Head of caudate nucleus (tissue), 42 donors: ENCODE measurements around the gene NT5C1A.

Source experiments
- DNase-seq, 42 donors: peaks; one replicate each; pipeline versions ENCODE4 v3.0.0 to v3.0.0-alpha.2; 2020 to 2021; ENCODE audit warnings: mixed read lengths in 7 of 42
- intact Hi-C: fragments of 100-400 bp; cut with DNase I; formaldehyde crosslinking; loops from one replicate; pipeline ENCODE4 v1.15.0; 2022

Gene NT5C1A

DNA sequence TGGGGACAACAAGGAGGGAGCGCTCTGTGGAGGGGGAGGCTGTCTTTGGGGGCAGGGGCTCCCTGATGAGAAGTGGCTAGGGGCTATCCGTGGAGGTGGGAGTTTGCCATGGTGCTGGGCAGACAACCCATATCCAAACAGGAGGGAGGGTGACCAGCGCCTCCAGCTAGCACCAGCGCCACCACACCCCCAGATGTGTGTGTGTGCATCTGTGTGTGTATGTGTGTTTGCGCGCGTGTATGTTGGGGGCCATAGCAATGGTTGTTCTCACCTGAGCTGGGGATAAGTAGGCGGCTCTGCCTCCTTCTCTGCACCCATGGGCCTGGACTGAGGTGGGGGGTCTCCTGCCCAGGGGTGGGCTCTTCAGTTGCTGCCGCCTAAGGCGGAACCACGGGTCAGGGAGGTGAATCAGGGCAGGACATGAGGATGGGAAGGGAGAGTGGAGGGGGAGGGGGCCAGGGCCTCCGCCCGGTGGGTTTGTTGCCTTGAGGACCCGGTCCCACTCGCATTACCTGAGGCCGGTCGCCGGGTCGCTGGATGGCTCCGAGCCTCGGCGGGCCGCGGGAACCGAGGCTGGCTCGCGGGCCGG, 19.0 kb upstream of the NT5C1A start:
- intact Hi-C loops, result no loop called here
- DNase-seq, result peak in 1 of 42 donors; percentile 21

DNA sequence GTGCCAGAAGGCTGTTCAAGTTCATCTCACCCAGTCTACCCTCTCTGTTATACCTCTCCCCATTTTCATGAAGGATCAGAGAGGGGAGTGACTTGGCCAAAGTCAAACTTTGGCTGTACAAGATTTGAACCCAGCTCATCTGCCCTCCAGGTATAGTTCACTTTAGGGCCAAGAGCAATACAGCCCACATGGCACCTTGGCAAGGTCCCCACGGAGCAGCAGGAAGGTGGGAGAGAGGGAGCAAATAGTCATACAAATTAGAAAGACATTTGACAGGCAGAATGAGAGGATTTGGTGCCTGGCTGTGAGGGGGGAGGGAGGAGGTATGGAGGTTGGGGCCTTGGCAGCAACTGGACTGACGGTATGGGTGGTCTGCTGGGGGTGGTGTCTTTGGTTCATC, 18.3 kb upstream of the NT5C1A start:
- DNase-seq, result no peak

DNA sequence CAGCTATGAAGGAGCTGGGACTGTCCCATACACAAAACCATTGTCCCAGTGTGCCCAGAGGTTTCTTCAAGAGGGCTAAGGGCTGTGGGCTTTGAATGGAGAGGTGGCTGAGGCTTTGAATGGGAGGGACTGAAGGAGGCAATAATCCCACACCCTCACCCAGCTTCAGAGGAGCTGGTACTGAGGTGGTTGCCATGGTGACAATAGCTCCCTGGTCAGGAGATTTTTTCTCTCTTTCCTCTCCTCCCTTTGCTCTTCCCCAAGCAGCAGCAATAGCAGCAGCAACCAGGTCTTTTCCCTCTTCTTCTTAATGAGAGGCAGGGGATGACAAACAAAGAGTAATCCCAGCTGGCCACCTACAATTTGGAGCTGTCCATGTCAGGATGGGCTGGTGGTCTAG, 17.7 kb upstream of the NT5C1A start:
- peak in 6 of 42 donors; percentile 5 to 76 (median 33) for DNase-seq
- intact Hi-C loops, result no loop called here

More for the DNA sequence above, 18.3 kb upstream of the NT5C1A start:
- intact Hi-C loops, result no loop called here

DNA sequence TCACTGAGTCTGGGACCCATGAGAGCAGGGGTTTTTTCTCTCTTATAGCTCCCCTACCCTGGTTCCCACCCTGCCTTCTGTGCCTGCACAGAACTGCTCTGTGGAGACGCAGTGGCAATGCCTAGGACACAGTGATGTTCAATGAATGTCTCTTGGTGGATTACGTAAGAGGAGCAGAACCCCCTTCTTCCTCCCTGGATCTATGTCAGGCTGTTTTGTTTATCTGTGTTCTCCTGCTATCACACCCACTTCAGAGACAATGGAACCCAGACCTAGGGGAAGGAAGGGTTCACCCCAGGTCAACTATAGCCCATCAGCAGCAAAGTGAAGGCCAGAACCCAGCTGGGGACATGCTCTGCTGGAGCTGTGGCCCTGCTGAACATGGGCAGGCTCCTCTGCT, 17.3 kb upstream of the NT5C1A start:
- intact Hi-C loops, result no loop called here
- DNase-seq, result no peak

DNA sequence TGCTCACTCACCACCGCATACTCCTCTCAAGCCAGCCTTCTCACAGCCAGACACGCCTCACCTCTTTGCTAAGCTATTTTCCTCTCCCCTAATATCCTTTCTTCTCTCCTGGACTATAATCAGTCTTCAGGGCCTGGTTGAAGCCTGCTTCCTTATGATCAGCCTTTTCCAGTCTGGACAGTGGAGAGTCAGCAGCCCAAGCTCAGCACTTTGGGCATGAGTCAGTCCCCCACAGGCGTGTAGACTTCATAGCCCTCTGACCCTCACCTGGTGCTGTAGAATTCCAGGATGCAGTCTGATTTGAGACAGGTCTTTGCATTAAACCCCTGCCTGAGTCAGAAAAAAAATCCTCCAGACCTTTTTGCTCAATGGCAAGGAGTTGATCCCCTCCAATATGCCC, 16.8 kb upstream of the NT5C1A start:
- DNase-seq, result no peak
- intact Hi-C loops, result no loop called here

DNA sequence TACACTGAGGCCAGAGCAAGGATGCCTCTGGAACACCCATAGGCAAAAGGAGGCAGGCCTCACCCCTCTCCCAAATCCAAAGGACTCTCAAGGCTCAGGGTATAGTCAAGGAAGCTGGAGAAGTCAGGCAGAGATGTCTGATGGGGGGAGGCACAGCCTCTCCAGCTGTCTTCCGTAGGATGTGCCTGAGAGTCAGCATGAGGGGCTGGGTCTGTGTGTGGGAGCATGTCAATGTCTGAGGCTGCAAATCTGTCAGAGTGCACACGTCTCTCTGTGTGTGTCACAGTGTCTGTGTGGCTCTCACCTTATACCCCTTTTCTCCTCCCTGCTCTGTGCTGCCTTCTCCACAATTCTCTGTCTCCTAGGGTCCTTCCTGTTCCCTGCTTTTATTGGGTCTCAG, 15.3 kb upstream of the NT5C1A start:
- DNase-seq, result peak in 39 of 42 donors; percentile 27 to 93 (median 69)
- intact Hi-C loops, result no loop called here

DNA sequence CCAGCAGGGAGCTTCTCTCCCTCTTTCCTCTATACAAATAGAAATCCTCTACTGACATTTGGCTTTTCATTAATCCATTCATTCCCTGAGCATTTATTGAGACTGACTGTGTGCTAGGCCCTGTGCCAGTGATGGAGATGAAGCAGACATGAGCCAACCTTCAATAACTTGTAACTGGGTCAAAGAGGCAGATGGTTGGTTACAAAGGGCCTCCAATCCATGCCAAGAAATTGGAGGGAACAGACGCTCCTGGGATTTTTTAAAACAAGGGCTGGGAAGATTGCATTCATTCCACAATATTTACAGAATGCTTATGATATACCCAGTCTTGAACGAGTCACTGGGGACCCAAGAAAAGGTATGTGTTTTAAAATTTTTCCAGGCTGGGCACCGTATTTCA, 13.2 kb upstream of the NT5C1A start:
- DNase-seq, result no peak
- intact Hi-C loops, result no loop called here

DNA sequence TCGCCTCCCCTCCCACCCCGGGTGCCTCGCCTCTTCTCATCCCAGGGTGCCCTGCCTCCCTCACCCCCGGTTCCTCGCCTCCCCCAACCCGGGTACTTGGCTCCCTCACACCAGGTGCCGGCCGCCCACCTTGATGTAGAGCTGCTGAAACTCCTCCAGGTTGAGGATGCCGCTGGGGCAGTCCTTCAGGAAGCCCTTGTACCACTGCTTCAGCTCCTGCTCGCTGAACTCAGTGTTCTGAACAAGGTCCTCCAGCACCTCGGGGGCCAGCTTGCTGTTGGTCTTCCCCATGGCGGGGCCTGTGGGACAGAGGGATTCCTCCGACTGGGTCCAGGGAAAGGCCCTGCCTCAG, 12.4 kb upstream of the NT5C1A start:
- peak in 7 of 42 donors; percentile 28 to 59 (median 40) for DNase-seq
- intact Hi-C loops, result no loop called here

DNA sequence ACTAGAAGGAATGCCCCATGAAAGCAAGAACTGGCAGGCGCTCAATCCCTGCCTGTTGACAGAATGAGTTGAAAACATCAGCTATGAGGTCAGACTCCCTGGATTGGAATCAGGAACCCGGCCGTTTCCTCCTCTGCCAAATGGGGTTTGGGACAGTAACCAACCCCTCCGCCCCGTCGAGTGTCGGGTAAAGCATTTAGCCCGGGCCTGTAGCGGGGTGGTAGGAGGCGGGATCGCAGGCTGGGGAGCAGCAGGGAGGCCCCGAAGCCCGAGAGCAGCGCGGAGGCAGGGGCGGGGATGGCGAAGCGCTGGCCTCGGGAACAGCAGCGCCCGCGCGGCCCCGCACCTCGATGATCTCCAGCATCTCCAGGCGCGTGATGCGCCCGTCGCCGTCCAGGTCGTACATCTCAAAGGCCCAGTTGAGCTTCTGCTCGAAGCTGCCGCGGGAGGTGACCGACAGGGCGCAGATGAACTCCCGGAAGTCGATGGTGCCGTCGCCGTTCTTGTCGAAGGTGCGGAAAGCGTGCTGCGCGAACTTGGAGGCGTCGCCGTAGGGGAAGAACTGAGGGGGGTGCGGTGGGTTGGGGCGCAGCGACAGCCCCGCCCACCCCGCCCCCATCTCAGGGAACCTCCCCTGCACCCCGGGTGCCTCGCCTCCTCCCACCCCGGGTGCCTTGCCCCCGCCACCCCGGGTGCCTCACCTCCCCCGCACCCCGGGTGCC, 11.8 kb upstream of the NT5C1A start:
- peak in 2 of 42 donors; percentile 3 to 23 for DNase-seq
- intact Hi-C loops, result no loop called here

DNA sequence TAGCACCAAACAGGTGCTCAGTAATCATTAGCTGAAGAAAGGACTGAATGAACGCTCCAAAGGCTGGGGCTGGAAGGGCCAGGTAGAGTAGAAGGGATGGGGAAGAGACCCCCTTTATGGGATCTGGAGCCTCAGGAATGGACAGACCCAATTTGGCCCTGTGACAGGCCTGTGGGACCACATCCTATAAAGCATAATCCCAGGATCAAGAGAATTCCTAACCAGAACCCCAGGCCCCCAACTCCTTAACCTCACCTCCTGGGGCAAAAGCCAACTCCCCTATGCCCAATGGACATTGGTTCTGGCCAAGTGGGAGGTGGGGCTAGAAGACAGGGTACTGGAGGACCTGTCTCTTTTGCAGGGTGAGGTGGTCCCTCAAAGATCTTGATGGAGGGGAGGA, 10.1 kb upstream of the NT5C1A start:
- intact Hi-C loops, result no loop called here
- no peak for DNase-seq

DNA sequence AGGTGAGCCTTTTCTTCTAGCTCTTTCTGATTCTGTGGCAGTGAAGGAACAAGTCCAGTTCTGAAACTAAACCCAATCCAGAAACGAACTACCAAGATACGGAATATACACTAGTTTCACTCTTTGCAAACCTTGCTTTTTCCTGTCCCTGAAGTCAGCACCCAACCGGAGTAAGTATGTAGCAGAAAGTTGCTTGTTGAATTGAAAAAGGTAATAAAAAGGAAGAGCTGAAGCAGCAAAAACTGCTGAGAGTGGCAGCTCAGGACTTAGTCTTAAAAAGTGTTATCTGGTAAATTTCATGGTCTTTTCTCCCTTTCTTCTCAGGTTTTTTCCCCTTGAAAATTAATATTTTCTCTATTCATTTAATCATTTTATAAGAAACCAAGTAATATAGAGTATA, 9.4 kb upstream of the NT5C1A start:
- intact Hi-C loops, result no loop called here
- no peak for DNase-seq

DNA sequence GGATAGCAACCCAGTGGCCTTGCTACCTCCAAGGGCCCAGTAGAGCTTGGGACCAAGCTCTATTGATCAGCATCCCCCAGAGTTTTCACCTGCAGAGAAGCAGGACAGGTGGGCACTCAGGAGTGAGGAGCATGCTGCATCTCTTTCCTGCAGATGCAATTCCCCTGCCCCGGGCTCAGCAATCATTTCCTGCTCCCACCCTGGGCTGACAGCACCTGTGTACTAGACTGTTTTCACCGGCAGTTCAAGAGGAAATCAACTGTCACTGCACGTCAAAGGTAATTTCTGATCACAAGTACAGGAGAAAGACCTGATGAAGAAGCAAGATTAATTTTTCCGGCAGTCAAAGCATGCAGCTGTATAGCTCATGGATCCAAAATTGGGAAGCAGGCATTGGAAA, 8.8 kb upstream of the NT5C1A start:
- DNase-seq, result no peak
- intact Hi-C loops, result no loop called here

DNA sequence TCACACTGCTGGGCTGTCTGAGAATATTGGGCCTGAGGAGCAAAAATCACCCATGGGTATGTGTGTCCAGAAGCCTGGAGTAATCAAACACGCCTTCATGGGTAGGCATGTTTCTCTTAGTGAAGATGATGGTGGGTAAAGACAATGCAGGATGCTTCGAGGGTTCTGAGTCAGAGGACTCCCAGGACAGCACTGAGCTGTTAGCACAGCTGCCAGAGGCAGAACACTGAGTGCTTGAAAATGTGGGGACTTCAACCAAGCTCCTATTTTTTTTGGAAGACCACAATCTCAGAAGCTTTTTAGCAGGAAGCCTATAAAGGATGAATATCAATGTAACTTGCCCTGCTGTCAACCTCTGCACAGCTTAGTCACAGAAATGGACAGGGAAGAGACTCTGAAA, 7.9 kb upstream of the NT5C1A start:
- intact Hi-C loops, result no loop called here
- no peak for DNase-seq

DNA sequence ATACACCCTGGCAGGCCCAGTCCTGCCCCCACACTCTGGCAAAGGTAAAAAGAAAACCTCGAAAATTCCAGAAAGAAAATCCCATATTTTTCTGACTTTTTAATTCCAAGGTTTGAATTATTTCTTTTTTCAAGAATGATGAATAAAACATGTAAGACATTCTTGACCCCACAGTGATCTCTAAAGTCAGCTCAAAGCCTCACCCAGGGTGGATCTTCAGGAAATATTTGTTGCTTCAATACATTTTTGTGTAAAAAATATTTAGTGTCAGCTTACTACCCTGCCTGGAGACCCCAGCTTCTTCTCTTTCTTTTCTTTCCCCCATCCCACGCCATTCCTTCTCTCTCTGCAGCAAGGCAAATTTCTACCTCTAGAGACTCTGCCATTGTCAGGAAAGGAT, 7.0 kb upstream of the NT5C1A start:
- DNase-seq, result no peak
- intact Hi-C loops, result no loop called here

DNA sequence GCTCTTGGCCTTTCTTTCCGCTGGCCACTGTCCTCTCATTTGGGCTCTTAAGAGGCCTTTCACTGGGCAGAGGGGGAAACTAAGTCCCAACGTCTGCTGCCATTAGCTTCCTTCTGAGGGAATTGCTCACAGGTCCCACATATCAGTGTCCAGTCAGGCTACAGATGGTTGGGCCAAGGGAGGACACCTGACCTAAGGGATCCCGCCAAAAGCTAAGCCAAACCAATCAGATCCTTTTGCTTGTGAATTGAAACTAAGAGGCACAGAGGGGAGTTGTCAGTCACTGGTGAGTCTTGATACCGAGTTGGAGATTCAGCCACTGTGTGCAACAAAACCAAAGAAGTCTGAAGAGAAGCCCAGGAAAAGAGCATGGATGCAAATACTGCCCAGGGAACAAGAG, 5.7 kb upstream of the NT5C1A start:
- intact Hi-C loops, result no loop called here
- no peak for DNase-seq

DNA sequence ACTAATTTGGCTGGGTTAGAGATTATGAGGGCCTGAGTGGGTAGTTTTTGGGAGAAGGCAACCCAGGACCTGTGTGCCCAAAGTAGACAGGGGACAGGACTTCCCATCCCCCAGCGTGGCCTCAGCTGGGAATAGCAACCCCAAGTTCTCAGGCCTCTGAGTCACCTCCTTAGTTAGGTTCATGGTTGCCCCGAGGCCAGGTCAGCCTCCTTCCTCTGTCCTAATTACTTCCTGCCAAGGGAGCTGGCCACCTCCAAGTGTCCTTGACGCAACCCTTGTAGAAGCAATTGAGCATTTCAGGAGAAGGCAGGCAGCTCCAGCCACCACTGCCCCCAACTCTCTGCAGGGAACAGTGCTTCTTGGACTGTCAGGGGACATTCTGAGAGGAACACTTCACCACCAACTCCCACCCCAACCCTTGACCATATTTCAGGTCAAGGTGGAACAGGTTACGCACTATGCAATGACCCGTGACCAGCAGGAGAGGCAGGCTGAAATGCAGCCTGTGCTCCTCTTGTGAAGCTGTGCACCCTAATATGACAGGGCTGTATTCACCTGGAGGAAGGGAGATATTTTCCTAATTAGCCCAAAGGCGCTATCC, 5.1 kb upstream of the NT5C1A start:
- peak in 1 of 42 donors; percentile 43 for DNase-seq
- intact Hi-C loops, result no loop called here

DNA sequence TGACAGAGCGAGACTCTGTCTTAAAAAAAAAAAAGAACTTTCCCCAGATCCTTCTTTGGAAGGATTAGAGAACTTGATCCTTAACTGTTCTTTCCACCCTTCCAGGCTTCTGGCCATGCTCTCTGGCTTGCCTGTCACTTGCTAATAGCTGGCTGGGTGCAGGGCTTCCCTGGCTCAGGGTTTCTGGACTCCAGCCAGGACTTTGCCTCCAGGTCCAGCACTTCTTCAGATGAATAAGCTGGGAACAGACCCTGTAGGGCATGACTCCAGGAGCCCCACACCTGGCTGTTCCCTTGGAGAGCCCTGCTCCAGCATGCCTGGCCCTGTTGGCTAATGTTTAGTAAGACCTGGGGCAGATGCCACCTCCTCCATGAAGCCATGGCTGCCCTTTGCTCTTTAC, 3.3 kb upstream of the NT5C1A start:
- peak in 7 of 42 donors; percentile 13 to 58 (median 34) for DNase-seq
- intact Hi-C loops, result no loop called here

DNA sequence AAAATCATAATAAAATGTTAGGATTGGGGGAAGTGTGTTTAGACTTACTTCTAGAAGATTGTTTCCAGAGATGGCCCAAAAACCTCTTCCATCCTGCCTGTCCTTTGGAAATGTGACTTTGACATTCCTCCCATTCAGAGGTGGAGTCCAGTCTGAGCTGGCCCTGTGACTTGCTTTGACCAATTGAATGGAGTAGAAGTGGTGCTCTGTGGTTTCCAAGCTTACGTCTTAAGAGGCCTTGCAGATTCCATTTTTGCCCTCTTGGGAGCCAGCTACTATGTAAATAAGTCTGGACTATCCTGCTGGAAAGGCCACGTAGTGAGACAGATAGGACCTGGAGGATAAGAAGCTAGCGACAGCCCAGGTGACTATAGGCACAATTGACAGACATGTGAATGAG, 1.3 kb upstream of the NT5C1A start:
- intact Hi-C loops, result no loop called here
- DNase-seq, result no peak

DNA sequence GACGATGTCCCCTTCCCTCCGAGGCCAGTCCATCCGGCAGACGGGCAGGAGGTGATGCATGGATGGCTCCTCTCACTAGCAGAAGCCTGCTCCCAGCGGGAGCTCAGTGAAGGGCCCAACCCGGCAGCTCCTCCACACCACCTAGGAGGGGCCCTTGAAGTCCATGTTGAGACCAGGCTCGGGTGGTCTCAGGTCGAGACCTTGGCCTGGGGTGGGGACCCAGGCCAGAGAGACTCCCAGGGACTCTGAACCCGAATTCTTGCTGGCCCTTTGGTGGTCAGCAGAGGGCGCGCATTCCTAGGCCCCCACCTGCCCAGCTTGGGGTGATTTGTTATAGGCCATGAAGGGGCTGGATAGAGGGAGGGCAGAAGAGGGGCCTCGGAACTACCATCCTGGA, 642 bp upstream of the NT5C1A start:
- DNase-seq, result peak in 9 of 42 donors; percentile 24 to 70 (median 37)
- intact Hi-C loops, result no loop called here

DNA sequence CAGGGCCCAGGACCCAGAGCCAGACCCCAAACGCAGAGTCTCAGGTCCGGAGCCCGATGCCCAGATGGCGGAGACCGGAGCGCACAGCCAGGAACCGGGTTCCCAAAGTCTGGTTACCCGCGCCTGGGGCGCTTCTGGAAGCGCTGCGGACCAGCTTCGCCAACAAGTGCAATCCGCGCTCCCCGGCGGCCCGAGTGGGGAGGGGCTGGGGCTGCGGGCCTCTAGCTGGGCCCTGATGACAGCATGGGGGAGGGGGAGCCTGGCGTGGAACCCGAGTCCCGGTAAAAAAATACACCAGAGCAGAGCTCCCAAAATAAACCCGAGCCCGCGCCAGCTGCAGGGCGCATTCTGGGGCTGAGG, 494 bp downstream of the NT5C1A start:
- peak in 34 of 42 donors; percentile 22 to 72 (median 48) for DNase-seq
- intact Hi-C loops, result no loop called here

DNA sequence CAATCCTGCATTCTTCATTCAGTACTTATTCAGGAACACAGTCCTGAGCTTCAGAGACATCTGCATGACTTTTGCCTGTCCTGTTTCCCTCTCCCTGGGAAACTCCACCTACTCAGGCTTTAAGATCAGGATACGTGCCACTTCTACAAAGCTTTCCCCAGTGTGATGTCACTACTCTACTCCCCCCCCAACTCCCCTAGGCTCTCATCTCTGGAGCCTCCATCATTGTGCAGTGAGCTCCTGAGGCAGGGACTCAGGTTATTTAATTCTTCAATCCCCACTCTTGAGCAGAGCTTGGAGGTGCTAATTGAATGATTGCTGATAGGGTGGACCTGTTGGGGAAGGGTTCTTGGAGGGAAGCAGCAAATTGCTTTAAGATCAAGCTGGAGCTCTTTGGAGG, 1.2 kb downstream of the NT5C1A start:
- intact Hi-C loops, result no loop called here
- DNase-seq, result no peak
